H1 (cell line): ENCODE results near the gene TXNDC15. TPM values are rescaled to one million over a fixed set of nuclear protein-coding genes. Genes with fewer than 3 reads are reported as not detected.

Experiments
- CTCF ChIA-PET: fragments of 300-600 bp; sonication (Branson Sonifier 250); formaldehyde crosslinking; loops from one replicate; lab custom pipeline; 2021; ENCODE audit not compliant: partially characterized antibody; lab: Charles Lee
- POLR2A ChIA-PET: fragments of 300-600 bp; sonication (Branson Sonifier 250); formaldehyde crosslinking; loops from one replicate; lab custom pipeline; 2021; ENCODE audit warnings: inconsistent platforms; ENCODE audit not compliant: partially characterized antibody; lab: Charles Lee
- DNase-seq, 2 experiments: peaks; one replicate each; pipeline versions ENCODE4 v3.0.0 to v3.0.0-alpha.2; 2010 to 2022; ENCODE audit warnings: low spot score in 2 of 2, low read depth in 1 of 2, mixed read lengths in 1 of 2
- FAIRE-seq: peaks from 2 replicates; lab custom pipeline; 2011; peaks lifted over from hg19 to GRCh38; lab: Jason Lieb, UNC
- H2AFZ ChIP-seq: 2 replicates; pipeline ENCODE4 v1.8.1; 2012; ENCODE audit warnings: low read length, inconsistent platforms
- H2AK5ac ChIP-seq: 2 replicates; pipeline ENCODE4 v1.6.1; 2013; ENCODE audit warnings: low read depth, low read length
- H2BK120ac ChIP-seq: replicated peaks from 2 replicates; pipeline ENCODE3; 2013; ENCODE audit warnings: low read depth, low read length, inconsistent platforms
- H2BK12ac ChIP-seq: 2 replicates; pipeline ENCODE4 v1.6.1; 2013; ENCODE audit warnings: low read depth, low read length
- H2BK15ac ChIP-seq: 2 replicates; pipeline ENCODE4 v1.6.1; 2013; ENCODE audit warnings: low read length
- H2BK20ac ChIP-seq: 2 replicates; pipeline ENCODE4 v1.6.1; 2013; ENCODE audit warnings: low read length
- H2BK5ac ChIP-seq: 2 replicates; pipeline ENCODE4 v1.6.1; 2013; ENCODE audit warnings: low read depth, low read length
- H3K14ac ChIP-seq: 2 replicates; pipeline ENCODE4 v1.6.1; 2013; ENCODE audit warnings: inconsistent platforms; ENCODE audit not compliant: insufficient read length
- H3K18ac ChIP-seq: 2 replicates; pipeline ENCODE4 v1.6.1; 2013; ENCODE audit warnings: low read length; ENCODE audit errors: extremely low read depth
- H3K23ac ChIP-seq: 2 replicates; pipeline ENCODE4 v1.6.1; 2013; ENCODE audit warnings: inconsistent platforms; ENCODE audit not compliant: insufficient read length
- H3K23me2 ChIP-seq: 2 replicates; pipeline ENCODE4 v1.6.1; 2013; ENCODE audit warnings: low read depth, low read length
- H3K27ac ChIP-seq: 2 replicates; pipeline ENCODE4 v1.6.1; 2011; ENCODE audit warnings: low read depth, low read length, inconsistent platforms
- H3K27me3 ChIP-seq, 4 experiments: replicated peaks in 1 of 4; 1 replicate in 1 of 4; 2 replicates in 3 of 4; pipeline versions ENCODE4 v1.6.1 to v1.8.1; 2011 to 2013; ENCODE audit warnings: low read length in 3 of 4, mild to moderate bottlenecking in 3 of 4, inconsistent platforms in 2 of 4, mixed read lengths in 2 of 4, moderate library complexity in 1 of 4; ENCODE audit not compliant: control insufficient read depth in 3 of 4, insufficient read depth in 3 of 4; ENCODE audit errors: extremely low read depth in 1 of 4
- H3K36me3 ChIP-seq, 4 experiments: 2 replicates each; pipeline versions ENCODE4 v1.6.1 to v1.8.1; 2011 to 2013; ENCODE audit warnings: mild to moderate bottlenecking in 4 of 4, low read length in 3 of 4, moderate library complexity in 2 of 4, control low read depth in 1 of 4, inconsistent platforms in 1 of 4; ENCODE audit not compliant: insufficient read depth in 4 of 4, control insufficient read depth in 2 of 4
- H3K4ac ChIP-seq: replicated peaks from 2 replicates; pipeline ENCODE3; 2013; ENCODE audit warnings: low read length, low read depth, mixed read lengths, inconsistent platforms; ENCODE audit not compliant: insufficient read length
- H3K4me1 ChIP-seq, 4 experiments: replicated peaks in 1 of 4; 1 replicate in 1 of 4; 2 replicates in 3 of 4; pipeline versions ENCODE4 v1.6.1 to v1.8.1; 2011 to 2013; ENCODE audit warnings: low read length in 3 of 4, inconsistent platforms in 2 of 4, mixed read lengths in 1 of 4; ENCODE audit not compliant: insufficient read depth in 4 of 4, control insufficient read depth in 3 of 4
- H3K4me2 ChIP-seq, 2 experiments: 2 replicates each; pipeline versions ENCODE4 v1.6.1 to v1.8.1; 2011 to 2013; ENCODE audit warnings: low read depth in 2 of 2, low read length in 2 of 2, control low read depth in 1 of 2, inconsistent platforms in 1 of 2, mild to moderate bottlenecking in 1 of 2; ENCODE audit not compliant: insufficient read depth in 1 of 2
- H3K4me3 ChIP-seq, 4 experiments: fragments of 200-600, 300-600 bp in 1 of 4; sonication (generic), shearing (Covaris generic), sonication (Bioruptor Twin) in 1 of 4; 2 replicates each; pipeline versions ENCODE4 v1.5.1 to v1.8.1; 2011 to 2016; ENCODE audit warnings: low read length in 4 of 4, low read depth in 3 of 4, control low read depth in 2 of 4, inconsistent platforms in 2 of 4, mild to moderate bottlenecking in 2 of 4, mixed read lengths in 1 of 4, moderate library complexity in 1 of 4; ENCODE audit not compliant: insufficient read depth in 2 of 4; ENCODE audit errors: extremely low read depth in 1 of 4
- H3K56ac ChIP-seq: replicated peaks from 2 replicates; pipeline ENCODE3; 2013; ENCODE audit warnings: low read depth, mild to moderate bottlenecking, mixed read lengths, low read length, inconsistent platforms; ENCODE audit not compliant: insufficient read length
- H3K79me1 ChIP-seq: 2 replicates; pipeline ENCODE4 v1.6.1; 2013; ENCODE audit warnings: low read depth, low read length, control low read depth
- H3K79me2 ChIP-seq, 2 experiments: 2 replicates each; pipeline versions ENCODE4 v1.6.1 to v1.8.1; 2012 to 2013; ENCODE audit warnings: low read length in 2 of 2, mild to moderate bottlenecking in 2 of 2, inconsistent platforms in 1 of 2; ENCODE audit not compliant: insufficient read depth in 2 of 2, control insufficient read depth in 1 of 2
- H3K9ac ChIP-seq, 4 experiments: replicated peaks in 1 of 4; 1 replicate in 1 of 4; 2 replicates in 3 of 4; pipeline versions ENCODE4 v1.6.1 to v1.8.1; 2011 to 2013; ENCODE audit warnings: low read depth in 3 of 4, low read length in 3 of 4, control low read depth in 2 of 4, mild to moderate bottlenecking in 2 of 4, moderate library complexity in 2 of 4, inconsistent platforms in 1 of 4; ENCODE audit errors: extremely low read depth in 1 of 4
- H3K9me3 ChIP-seq, 2 experiments: 2 replicates each; pipeline versions ENCODE4 v1.6.1 to v1.8.1; 2012 to 2013; ENCODE audit warnings: mild to moderate bottlenecking in 2 of 2, moderate library complexity in 2 of 2, control low read depth in 1 of 2, inconsistent platforms in 1 of 2, low read depth in 1 of 2, low read length in 1 of 2, mixed read lengths in 1 of 2; ENCODE audit not compliant: insufficient read depth in 2 of 2
- H4K20me1 ChIP-seq, 2 experiments: replicated peaks in 1 of 2; 2 replicates each; pipeline versions ENCODE3 to v1.8.1; 2011 to 2013; ENCODE audit warnings: inconsistent platforms in 2 of 2, low read length in 2 of 2, mild to moderate bottlenecking in 1 of 2; ENCODE audit not compliant: insufficient read depth in 2 of 2, control insufficient read depth in 1 of 2
- H4K5ac ChIP-seq: 2 replicates; pipeline ENCODE4 v1.6.1; 2013; ENCODE audit warnings: low read length, low read depth, mixed read lengths, inconsistent platforms; ENCODE audit not compliant: insufficient read length
- H4K8ac ChIP-seq: 2 replicates; pipeline ENCODE4 v1.8.0; 2013; ENCODE audit warnings: mild to moderate bottlenecking, moderate library complexity, low read length, inconsistent platforms; ENCODE audit not compliant: insufficient read depth; ENCODE audit errors: extremely low read depth
- H4K91ac ChIP-seq: replicated peaks from 2 replicates; pipeline ENCODE3; 2013; ENCODE audit warnings: low read length, mixed read lengths, inconsistent platforms; ENCODE audit not compliant: insufficient read length
- SRF ChIP-seq: IDR thresholded peaks from 2 replicates; pipeline ENCODE4 v1.6.1; 2011; ENCODE audit warnings: mild to moderate bottlenecking, low read depth, low read length, moderate library complexity
- SUZ12 ChIP-seq: fragments of 200-600 bp; sonication (generic); IDR thresholded peaks from 2 replicates; pipeline ENCODE4 v1.6.1; 2012; ENCODE audit warnings: mild to moderate bottlenecking, inconsistent platforms, low read length, moderate library complexity, mixed read lengths
- WGBS, 2 experiments: shearing (Covaris generic) in 1 of 2; methylation state at CpG; one replicate each; pipeline versions ENCODE4 v1.1.6 to v1.1.7; 2013 to 2015; ENCODE audit warnings: low lambda C conversion rate in 2 of 2, mixed read lengths in 2 of 2, inconsistent platforms in 1 of 2, low coverage in 1 of 2, missing lambda C conversion rate in 1 of 2; ENCODE audit not compliant: insufficient replicate concordance in 2 of 2, insufficient coverage in 1 of 2, insufficient read length in 1 of 2; ENCODE audit errors: extremely low coverage in 1 of 2, missing lambda C conversion rate in 1 of 2; 5-methylcytosine and 5-hydroxymethylcytosine counted together
- polyA plus RNA-seq, 7 experiments: library from polyadenylated mRNA; depleted of rRNA in 3 of 7; stranded (reverse) in 5 of 7; unstranded in 2 of 7; fragments of >200 nt in 5 of 7; fragments of 200-250 nt in 2 of 7; gene quantifications; 1 replicate in 5 of 7; 2 replicates in 1 of 7; 4 replicates in 1 of 7; pipeline versions ENCODE4 v1.2.1 to v1.2.3, GENCODE V29; 2011 to 2013; ENCODE audit warnings: missing spikeins in 2 of 7, mixed read lengths in 2 of 7
- total RNA-seq: library from RNA; stranded (reverse); fragmentation: NEBNext Ultra II Directional; extraction: Animal tissue kit (Norgen Biotek cat#: 25700); gene quantifications from 2 replicates; pipeline ENCODE4 v1.2.1, GENCODE V29; 2021

Gene TXNDC15
- total and polyA plus RNA-seq, 2 of the 8 experiments (the other 6 are each of a cell fraction or from before 2014, with no cell fraction given) = 20.1 to 30.8 TPM

DNA sequence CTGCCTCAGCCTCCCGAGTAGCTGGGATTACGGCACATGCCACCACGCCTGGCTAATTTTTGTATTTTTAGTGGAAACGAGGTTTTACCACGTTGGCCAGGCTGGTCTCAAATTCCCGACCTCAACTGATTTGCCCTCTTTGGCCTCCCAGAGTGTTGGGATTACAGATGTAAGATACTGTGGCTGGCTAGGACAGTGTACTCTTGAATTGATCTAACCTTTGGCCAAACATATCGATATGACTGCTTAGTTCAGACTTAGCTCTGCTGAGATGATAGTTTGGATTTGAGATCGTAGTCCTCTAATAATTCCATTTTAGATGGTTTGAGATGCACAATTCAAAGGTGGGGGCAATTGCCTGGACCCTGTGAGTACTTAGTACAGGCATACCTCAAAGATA lies 15.2 kb downstream of the TXNDC15 start:
- Histone ChIP-seq H3K23me2 (no peaks in the 10 kb centered on the region), H3K14ac (no peak overlapping the region), H3K18ac (no peak overlapping the region), H2BK20ac (no peak overlapping the region), H2BK15ac (no peak overlapping the region), H3K56ac (no peak overlapping the region), H3K4me2 (no peak overlapping the region), H3K27ac (no peak overlapping the region), H4K91ac (no peak overlapping the region), H3K4me3 (no peak overlapping the region), H3K79me2 (no peaks in the 10 kb centered on the region; a peak in 1 of 4 replicates), H3K27me3 (no peaks in the 10 kb centered on the region), H2AFZ (no peak overlapping the region), H3K23ac (no peak overlapping the region), H2BK120ac (no peak overlapping the region), H4K5ac (no peak overlapping the region), H3K79me1 (no peaks in the 10 kb centered on the region; the same call in 1 of the 2 replicates), H3K9ac (no peak overlapping the region), H3K36me3 (no peaks in the 10 kb centered on the region), H3K9me3 (no peaks in the 10 kb centered on the region), H2BK12ac (no peak overlapping the region), H2BK5ac (no peak overlapping the region), H3K4me1 (peaks cover 0 to 4% (median 0%) of the 10 kb centered on the region in 4 experiments; a peak in 2 of 7 replicates), H4K20me1 (no peaks in the 10 kb centered on the region), H4K8ac (no peak overlapping the region), H3K4ac (no peak overlapping the region), H2AK5ac (no peak overlapping the region)
- no peak for FAIRE-seq
- WGBS, 2 experiments = 93% methylated on average over 8 of the region's 8 CpGs; no CpG with 5 or more reads in 1 of the 2 experiments
- TF ChIP-seq SRF (no peak), SUZ12 (no peak)
- DNase-seq = no peak
- ChIA-PET CTCF (interaction anchor here (0.7 to 1.2 kb wide), 3 partner anchors 15 to 28 kb away, joined by 3 to 4 read pairs (median 3); no protein-coding TSS in a partner anchor), POLR2A (no interaction called here)
